Nephron progenitor cell (in vitro differentiated cells): ENCODE data around the gene HSD17B2.
"Not testable (repeated sequence)": the region's sequence is repeated elsewhere in the genome, so short reads cannot be mapped to it uniquely, and the experiment has no call there.

Source experiments
- DNase-seq: peaks from one replicate; pipeline ENCODE4 v3.0.0; 2021
- H3K27ac Mint-ChIP-seq: 2 replicates; pipeline ENCODE4 v1.8.0; 2021; ENCODE audit warnings: mild to moderate bottlenecking, moderate library complexity, mixed read lengths
- H3K27me3 Mint-ChIP-seq: 2 replicates; pipeline ENCODE4 v1.8.0; 2021; ENCODE audit warnings: mild to moderate bottlenecking, low read depth, mixed read lengths; ENCODE audit not compliant: poor library complexity
- H3K36me3 Mint-ChIP-seq: 2 replicates; pipeline ENCODE4 v1.8.0; 2021; ENCODE audit warnings: low read depth, mixed read lengths
- H3K4me1 Mint-ChIP-seq: 2 replicates; pipeline ENCODE4 v1.8.0; 2021; ENCODE audit warnings: mixed read lengths
- H3K4me3 Mint-ChIP-seq: 2 replicates; pipeline ENCODE4 v1.8.0; 2021; ENCODE audit warnings: mild to moderate bottlenecking, moderate library complexity, mixed read lengths
- H3K9me3 Mint-ChIP-seq: 2 replicates; pipeline ENCODE4 v1.8.0; 2021; ENCODE audit warnings: mild to moderate bottlenecking, moderate library complexity, mixed read lengths
- CTCF ChIP-seq: fragments of 200-600 bp; sonication (generic); IDR thresholded peaks from 2 replicates; pipeline ENCODE4 v1.5.0; 2021; ENCODE audit warnings: antibody characterized with exemption

The HSD17B2 gene

GRCh38 chr16:82093666-82094300, 58.7 kb downstream of the HSD17B2 start:
- H3K27me3 Mint-ChIP-seq: peaks cover 19% of the 10 kb centered on the region
- no peak for DNase-seq
- no peaks in the 10 kb centered on the region for H3K4me1 Mint-ChIP-seq
- no peak overlapping the region for H3K27ac Mint-ChIP-seq
- H3K36me3 Mint-ChIP-seq: no peaks in the 10 kb centered on the region
- no peaks in the 10 kb centered on the region for H3K9me3 Mint-ChIP-seq
- TF ChIP-seq CTCF: no peak
- no peak overlapping the region for H3K4me3 Mint-ChIP-seq

- TF ChIP-seq CTCF: no peak
- Mint-ChIP-seq H3K36me3 (no peaks in the 10 kb centered on the region), H3K27me3 (peaks cover 17% of the 10 kb centered on the region), H3K27ac (no peak overlapping the region), H3K9me3 (peaks cover 3% of the 10 kb centered on the region), H3K4me1 (no peaks in the 10 kb centered on the region), H3K4me3 (no peak overlapping the region)
- no peak for DNase-seq
Observed at GRCh38 chr16:82094942-82095540, 60.0 kb downstream of the HSD17B2 start.

GRCh38 chr16:82096641-82097040, 61.6 kb downstream of the HSD17B2 start:
- Mint-ChIP-seq H3K36me3 (no peaks in the 10 kb centered on the region), H3K4me3 (no peak overlapping the region), H3K27me3 (peaks cover 21% of the 10 kb centered on the region), H3K4me1 (no peaks in the 10 kb centered on the region), H3K9me3 (peaks cover 3% of the 10 kb centered on the region), H3K27ac (no peak overlapping the region)
- no peak for DNase-seq
- no peak for TF ChIP-seq CTCF

GRCh38 chr16:82105107-82105506, 70.1 kb downstream of the HSD17B2 start:
- H3K4me1 Mint-ChIP-seq: peaks cover 8% of the 10 kb centered on the region
- no peaks in the 10 kb centered on the region for H3K36me3 Mint-ChIP-seq
- peaks cover 18% of the 10 kb centered on the region for H3K27me3 Mint-ChIP-seq
- H3K9me3 Mint-ChIP-seq: peaks cover under 1% of the 10 kb centered on the region
- no peak overlapping the region for H3K4me3 Mint-ChIP-seq
- no peak for DNase-seq
- TF ChIP-seq CTCF: no peak
- H3K27ac Mint-ChIP-seq: no peak overlapping the region

- Mint-ChIP-seq H3K36me3 (no peaks in the 10 kb centered on the region), H3K27ac (no peak overlapping the region), H3K4me3 (no peak overlapping the region), H3K9me3 (no peaks in the 10 kb centered on the region), H3K4me1 (peaks cover 8% of the 10 kb centered on the region), H3K27me3 (peaks cover 5% of the 10 kb centered on the region)
- no peak for DNase-seq
- TF ChIP-seq CTCF: no peak
Observed at GRCh38 chr16:82108100-82108499, 73.0 kb downstream of the HSD17B2 start.

GRCh38 chr16:82108774-82109173, 73.7 kb downstream of the HSD17B2 start:
- no peak for TF ChIP-seq CTCF
- Mint-ChIP-seq H3K4me3 (no peak overlapping the region), H3K9me3 (no peaks in the 10 kb centered on the region), H3K36me3 (no peaks in the 10 kb centered on the region), H3K27me3 (peaks cover 9% of the 10 kb centered on the region), H3K27ac (no peak overlapping the region), H3K4me1 (peaks cover 8% of the 10 kb centered on the region)
- no peak for DNase-seq

GRCh38 chr16:82109266-82109665, 74.2 kb downstream of the HSD17B2 start:
- H3K27ac Mint-ChIP-seq, H3K9me3 Mint-ChIP-seq, H3K36me3 Mint-ChIP-seq, H3K27me3 Mint-ChIP-seq, H3K4me1 Mint-ChIP-seq, H3K4me3 Mint-ChIP-seq, DNase-seq: not testable (repeated sequence)
